Fibroblast of gingiva (primary cell): Measurements from ENCODE around the gene TBC1D22B.
A peak's percentile ranks its signal among the peaks of the same experiment; 100 is the strongest.

Experiments used
- DNase-seq: peaks from one replicate; pipeline ENCODE4 v3.0.0-alpha.2; 2011; ENCODE audit warnings: low read depth

Gene TBC1D22B

GRCh38 chr6:37357288-37357687, 99.7 kb downstream of the TBC1D22B start:
- no peak for DNase-seq

DNA sequence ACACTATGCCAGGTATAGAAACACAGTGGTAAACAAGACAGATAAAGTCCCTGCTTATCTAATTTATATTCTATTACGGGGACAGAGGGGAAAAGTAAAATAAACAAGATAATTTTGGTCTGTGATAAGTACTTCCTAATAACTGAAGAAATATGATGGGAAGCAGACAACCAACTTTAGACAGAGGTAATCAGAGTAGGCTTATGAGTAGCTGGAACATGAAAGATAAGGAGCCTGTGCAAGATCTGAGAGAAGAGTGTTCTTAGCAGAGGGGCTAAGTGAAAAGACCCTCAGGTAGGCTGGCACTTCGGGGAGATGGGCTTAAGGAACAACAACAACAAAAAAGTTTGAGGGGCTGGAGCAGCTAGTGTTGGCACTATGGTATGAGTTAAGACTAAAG, 100.3 kb downstream of the TBC1D22B start:
- DNase-seq: no peak

DNA sequence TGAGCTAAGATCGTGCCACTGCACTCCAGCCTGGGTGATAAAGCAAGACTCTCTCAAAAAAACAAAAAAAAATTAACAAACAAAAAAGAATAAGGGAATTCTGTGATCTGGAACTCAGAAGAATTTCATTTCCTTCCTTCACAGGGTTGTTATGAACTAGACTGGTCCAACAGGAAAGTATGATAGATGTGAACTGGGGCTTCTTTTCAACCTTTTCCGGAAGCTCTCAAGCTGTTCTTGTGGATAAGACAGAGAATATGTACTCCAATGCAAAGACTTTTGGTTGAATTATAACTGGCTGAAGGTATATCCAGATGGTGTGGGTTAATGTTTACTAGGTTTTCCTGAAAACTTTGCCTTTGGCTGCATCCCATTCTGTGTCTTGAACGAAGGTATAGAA, 101.5 kb downstream of the TBC1D22B start:
- no peak for DNase-seq

DNA sequence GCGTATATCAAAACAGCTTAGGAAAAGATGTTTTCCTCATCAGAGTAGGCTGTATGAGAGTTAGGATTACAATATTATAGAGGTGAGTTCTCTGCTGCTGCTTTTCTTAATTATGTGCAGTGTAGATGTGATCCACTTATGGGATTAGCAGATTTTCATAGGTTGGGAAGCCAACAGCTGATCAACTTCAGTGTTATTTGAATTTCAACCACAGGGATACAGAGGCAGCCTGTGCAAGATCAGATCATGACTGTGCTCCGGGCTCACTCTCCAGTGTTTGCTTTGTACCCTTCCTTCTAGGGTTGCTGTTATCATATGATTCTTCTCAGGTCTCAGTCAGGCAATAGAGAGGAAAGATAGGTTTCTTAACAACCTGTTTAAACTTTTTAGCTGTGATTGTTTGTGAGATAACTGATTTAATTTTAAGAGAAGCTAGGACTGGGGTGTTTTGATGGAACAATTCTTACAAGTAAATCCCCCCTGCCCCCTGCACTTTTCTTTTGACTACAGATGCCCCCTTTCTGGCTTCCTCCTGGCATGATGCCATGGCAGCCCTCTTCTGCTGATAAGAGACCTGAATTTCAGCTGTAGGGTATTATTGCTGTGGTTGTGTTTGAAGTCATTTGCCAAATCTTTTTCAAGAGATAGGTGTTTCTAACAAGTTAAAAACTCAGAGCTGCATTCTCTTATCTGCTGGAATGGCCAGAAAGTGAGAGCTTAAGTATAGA, 104.7 kb downstream of the TBC1D22B start:
- DNase-seq: no peak

GRCh38 chr6:37365791-37366190, 108.2 kb downstream of the TBC1D22B start:
- DNase-seq: peak; percentile 15

DNA sequence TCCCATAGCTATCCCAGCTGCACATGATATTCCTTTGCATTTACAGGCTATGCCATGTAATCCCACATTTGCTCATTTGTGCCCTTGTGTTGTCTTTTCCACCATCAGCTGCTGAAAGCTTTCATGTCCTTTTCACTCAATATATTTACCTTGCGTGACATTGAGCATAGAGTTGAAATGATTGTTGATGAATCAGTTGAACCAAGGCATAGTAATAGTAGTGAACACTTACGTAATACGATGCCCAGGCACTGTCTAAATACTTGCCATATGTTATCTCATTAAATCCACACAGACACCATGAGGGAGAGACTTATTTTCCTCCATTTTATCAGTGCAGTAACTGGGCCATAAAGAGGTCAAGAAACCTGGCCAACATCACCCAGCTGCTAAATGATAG, 109.3 kb downstream of the TBC1D22B start:
- DNase-seq: no peak

DNA sequence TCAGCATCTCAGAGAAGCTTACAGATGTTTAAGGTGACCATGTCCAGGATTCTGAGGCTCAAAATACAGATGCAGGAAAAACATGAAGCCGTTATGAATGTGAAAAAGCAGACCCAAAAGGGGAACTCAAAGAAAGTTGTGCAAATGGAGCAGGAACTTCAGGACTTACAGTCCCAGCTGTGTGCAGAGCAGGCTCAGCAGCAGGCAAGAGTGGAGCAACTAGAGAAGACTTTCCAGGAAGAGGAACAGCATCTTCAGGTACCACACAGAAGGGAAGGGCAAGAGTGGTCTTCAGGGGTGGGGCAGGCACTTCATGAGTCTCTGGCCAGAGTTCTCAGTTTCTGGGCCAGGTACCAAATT, 111.4 kb downstream of the TBC1D22B start:
- no peak for DNase-seq

DNA sequence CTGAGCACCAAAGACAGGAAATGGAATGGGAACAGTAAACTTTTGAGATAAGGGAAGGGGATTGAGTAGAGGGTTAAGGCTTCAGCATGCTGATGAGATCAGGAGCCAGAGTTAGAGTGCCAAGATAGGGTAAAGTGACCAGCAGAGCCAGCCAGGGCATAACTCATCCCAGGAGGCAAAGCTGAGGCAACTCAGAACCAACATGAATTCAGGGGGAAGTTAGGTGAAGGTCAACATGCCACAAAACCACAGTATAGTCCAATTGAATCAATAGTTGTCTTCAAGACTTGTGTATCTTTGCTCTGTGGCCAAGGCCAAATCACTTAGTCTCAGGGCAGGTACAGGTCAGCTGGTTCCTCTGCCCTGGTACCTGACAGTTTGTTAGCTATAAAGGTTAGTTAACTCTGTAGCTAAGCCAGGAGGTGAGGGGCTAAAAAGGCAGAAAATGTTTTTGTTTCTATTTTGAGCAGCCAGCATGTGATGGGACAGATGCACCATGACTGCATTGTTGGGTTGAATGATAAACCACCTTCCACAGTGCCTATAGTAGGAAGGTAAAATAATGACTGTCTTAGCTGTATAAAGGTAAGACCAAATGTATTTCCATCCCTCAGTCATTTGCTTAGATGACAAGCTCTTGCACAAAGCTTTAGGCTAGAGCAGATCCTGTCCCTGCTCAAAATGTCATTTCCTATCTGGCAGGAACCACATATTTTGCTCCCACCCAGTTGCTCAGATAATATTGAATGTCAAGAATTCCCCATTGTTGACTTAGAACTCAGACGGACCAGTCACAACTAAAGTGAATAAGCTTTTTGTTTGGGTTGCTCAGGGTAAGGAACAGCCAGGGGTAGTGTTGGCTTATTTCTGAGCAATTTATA, 112.0 kb downstream of the TBC1D22B start:
- no peak for DNase-seq

- no peak for DNase-seq
Measured at GRCh38 chr6:37371154-37372083, 113.8 kb downstream of the TBC1D22B start.

- no peak for DNase-seq
Measured at GRCh38 chr6:37372116-37372515, 114.5 kb downstream of the TBC1D22B start.

- DNase-seq: no peak
Measured at GRCh38 chr6:37373822-37374471, 116.4 kb downstream of the TBC1D22B start.

GRCh38 chr6:37375376-37375775, 117.8 kb downstream of the TBC1D22B start:
- no peak for DNase-seq

GRCh38 chr6:37376078-37376743, 118.6 kb downstream of the TBC1D22B start:
- no peak for DNase-seq

- peak; percentile 14 for DNase-seq
Measured at GRCh38 chr6:37381579-37381978, 124.0 kb downstream of the TBC1D22B start.
